OCI-M2 (cell line): ENCODE measurements around the gene SNX3.
"Not testable (repeated sequence)": the region's sequence is repeated elsewhere in the genome, so short reads cannot be mapped to it uniquely, and the experiment has no call there.

ENCODE experiments used
- DNase-seq: peaks from one replicate; lab custom pipeline; 2025; ENCODE audit not compliant: unreplicated experiment; lab: John Stamatoyannopoulos, UW

The SNX3 gene

DNA sequence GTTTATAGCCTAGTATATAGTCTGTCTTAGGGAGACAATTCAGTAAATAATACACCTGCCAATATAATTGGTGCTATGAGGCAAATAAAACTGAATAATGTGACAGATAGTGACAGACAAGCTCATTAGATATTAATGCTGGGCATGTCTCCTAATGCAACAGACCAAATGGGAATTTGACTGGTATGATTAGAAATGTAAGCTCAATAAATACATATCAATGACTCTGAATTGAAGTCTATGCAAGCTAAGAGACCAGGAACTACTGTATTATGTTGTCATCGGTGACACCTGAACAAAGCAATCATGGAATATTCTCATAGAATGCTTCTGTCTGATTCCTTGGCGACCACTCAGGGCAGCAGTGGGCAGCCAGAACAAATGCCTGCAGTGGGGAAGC lies 2.5 kb upstream of the SNX3 start:
- DNase-seq: no peak

- DNase-seq: no peak
Measured at GRCh38 chr6:108260126-108260808, 573 bp downstream of the SNX3 start.

- no peak for DNase-seq
Measured at GRCh38 chr6:108254433-108255410, 6.1 kb downstream of the SNX3 start.

DNA sequence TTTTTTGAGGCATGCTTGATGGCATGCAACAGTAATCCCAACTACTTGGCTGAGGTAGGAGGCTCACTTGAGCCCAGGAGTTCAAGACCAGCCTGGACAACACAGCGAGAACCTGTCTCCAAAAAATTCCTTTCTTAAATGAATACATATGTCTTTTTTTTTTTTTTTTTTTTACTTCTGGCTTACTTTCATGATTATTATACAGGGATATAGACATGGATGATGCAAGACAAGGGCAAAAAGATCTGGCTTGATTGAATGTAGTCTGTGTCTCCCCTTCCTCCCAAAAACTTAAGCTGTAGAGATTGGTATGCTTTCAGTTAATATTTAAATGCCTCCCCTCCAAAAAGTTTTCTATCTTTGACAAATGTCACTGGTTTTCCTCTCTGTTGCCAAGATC lies 7.6 kb downstream of the SNX3 start:
- DNase-seq: no peak

DNA sequence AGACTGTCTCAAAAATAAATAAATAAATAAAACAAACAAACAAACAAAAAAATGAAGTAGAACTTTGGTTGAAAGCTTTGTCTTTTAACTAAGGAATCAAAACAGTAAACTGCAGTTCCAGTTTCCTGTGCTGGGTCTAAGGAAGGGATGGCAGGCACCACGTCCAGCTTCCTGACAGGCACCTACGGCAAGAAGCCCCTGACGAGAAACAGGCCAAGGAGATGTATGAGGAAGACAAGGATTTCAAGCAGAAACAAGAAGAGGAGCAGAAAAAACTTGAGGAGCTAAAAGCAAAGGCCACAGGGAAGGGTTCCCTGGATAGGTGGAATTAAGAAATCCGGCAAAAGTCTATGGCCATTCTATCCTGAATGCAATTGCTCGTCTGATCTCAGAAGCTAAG lies 8.8 kb downstream of the SNX3 start:
- DNase-seq: no peak

GRCh38 chr6:108251252-108251651 lies 9.6 kb downstream of the SNX3 start:
- no peak for DNase-seq

- no peak for DNase-seq
Measured at GRCh38 chr6:108250240-108250866, 10.5 kb downstream of the SNX3 start.

- no peak for DNase-seq
Measured at GRCh38 chr6:108247965-108248536, 12.8 kb downstream of the SNX3 start.

DNA sequence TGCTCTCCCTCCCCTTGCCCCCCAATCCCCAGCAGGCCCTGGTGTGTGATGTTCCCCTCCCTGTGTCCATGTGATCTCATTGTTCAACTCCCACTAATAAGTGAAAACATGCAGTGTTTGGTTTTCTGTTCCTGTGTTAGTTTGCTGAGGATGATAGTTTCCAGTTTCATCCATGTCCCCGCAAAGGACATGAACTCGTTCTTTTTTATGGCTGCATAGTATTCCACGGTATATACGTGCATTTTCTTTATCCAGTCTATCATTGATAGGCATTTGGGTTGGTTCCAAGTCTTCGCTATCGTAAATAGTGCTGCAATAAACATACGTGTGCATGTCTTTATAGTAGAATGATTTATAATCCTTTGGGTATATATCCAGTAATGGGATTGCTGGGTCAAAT lies 15.7 kb downstream of the SNX3 start:
- DNase-seq: not testable (repeated sequence)

- no peak for DNase-seq
Measured at GRCh38 chr6:108243836-108244235, 17.0 kb downstream of the SNX3 start.

GRCh38 chr6:108242721-108243120 lies 18.1 kb downstream of the SNX3 start:
- DNase-seq: no peak

DNA sequence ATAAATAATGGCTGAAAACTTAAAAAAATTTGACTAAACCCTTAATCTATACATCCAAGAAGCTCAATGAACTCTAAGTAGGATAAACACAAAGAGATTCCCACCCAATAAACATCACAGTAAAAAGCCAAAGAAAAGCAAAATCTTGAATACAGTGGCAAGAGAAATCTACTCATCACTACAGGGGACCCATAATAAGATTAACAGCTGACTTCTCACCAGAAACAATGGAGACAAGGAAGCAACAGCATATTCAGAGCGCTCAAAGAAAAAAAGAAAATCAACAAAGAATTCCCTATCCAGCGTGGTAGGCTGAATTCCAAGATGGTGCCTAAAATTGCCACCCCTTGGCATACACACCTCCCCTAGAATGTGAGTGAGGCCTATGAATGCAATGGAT lies 18.6 kb downstream of the SNX3 start:
- DNase-seq: no peak

- no peak for DNase-seq
Measured at GRCh38 chr6:108238322-108238721, 22.5 kb downstream of the SNX3 start.

- DNase-seq: no peak
Measured at GRCh38 chr6:108236791-108237190, 24.0 kb downstream of the SNX3 start.

- no peak for DNase-seq
Measured at GRCh38 chr6:108235127-108235526, 25.7 kb downstream of the SNX3 start.

DNA sequence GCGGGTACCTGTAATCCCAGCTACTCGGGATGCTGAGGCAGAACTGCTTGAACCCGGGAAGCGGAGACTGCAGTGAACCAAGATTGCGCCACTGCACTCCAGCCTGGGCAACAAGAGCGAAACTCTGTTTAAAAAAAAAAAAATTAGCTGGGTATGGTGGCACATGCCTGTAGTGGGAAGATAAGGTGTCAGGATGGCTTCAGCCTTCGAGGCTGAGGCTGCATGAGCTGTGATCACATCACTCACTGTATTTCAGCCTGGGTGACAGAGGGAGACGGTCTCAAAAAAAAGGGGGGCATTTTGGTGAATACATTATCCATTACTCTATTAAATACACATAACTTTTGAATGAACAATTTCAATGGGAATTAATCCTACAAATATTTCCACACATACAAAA lies 32.4 kb downstream of the SNX3 start:
- DNase-seq: no peak

- DNase-seq: no peak
Measured at GRCh38 chr6:108227290-108227689, 33.5 kb downstream of the SNX3 start.

- no peak for DNase-seq
Measured at GRCh38 chr6:108222504-108222903, 38.3 kb downstream of the SNX3 start.

- no peak for DNase-seq
Measured at GRCh38 chr6:108222064-108222463, 38.8 kb downstream of the SNX3 start.

- DNase-seq: no peak
Measured at GRCh38 chr6:108211671-108212070, 49.2 kb downstream of the SNX3 start.

GRCh38 chr6:108210556-108210955 lies 50.3 kb downstream of the SNX3 start:
- DNase-seq: no peak
